CD14-positive monocyte (primary cell): ENCODE data around the gene EPN3. TPM values are rescaled to one million over a fixed set of nuclear protein-coding genes. Genes with fewer than 3 reads are reported as not detected.

Source experiments
- DNase-seq, 3 donors: peaks; one replicate each; pipeline ENCODE4 v3.0.0-alpha.2; 2011 to 2022
- H2AFZ ChIP-seq: 2 replicates; pipeline ENCODE4 v1.6.0; 2012; ENCODE audit warnings: mild to moderate bottlenecking, low read depth, low read length, inconsistent platforms; ENCODE audit not compliant: insufficient read depth, poor library complexity, severe bottlenecking
- H3K27ac ChIP-seq, 2 donors: 1 replicate in 1 of 2; 2 replicates in 1 of 2; pipeline ENCODE4 v1.5.1; 2012 to 2013; ENCODE audit warnings: low read length in 2 of 2, control low read depth in 1 of 2, inconsistent platforms in 1 of 2, low read depth in 1 of 2, mild to moderate bottlenecking in 1 of 2
- H3K27me3 ChIP-seq, 2 donors: one replicate each; pipeline versions ENCODE4 v1.6.0 to v1.6.1; 2011 to 2013; ENCODE audit warnings: low read length in 2 of 2; ENCODE audit not compliant: control insufficient read depth in 2 of 2, insufficient read depth in 2 of 2
- H3K36me3 ChIP-seq, 2 donors: replicated peaks in 1 of 2; 1 replicate in 1 of 2; 2 replicates in 1 of 2; pipeline versions ENCODE4 v1.5.1 to v1.6.1; 2012 to 2013; ENCODE audit warnings: low read length in 2 of 2, control low read depth in 1 of 2, inconsistent platforms in 1 of 2, mild to moderate bottlenecking in 1 of 2; ENCODE audit not compliant: insufficient read depth in 2 of 2, control insufficient read depth in 1 of 2
- H3K4me1 ChIP-seq, 2 donors: 1 replicate in 1 of 2; 2 replicates in 1 of 2; pipeline versions ENCODE4 v1.5.1 to v1.6.1; 2012 to 2013; ENCODE audit warnings: low read length in 2 of 2, control low read depth in 1 of 2, inconsistent platforms in 1 of 2, mild to moderate bottlenecking in 1 of 2, moderate library complexity in 1 of 2; ENCODE audit not compliant: insufficient read depth in 2 of 2, control insufficient read depth in 1 of 2
- H3K4me2 ChIP-seq: replicated peaks from 2 replicates; pipeline ENCODE3; 2012; ENCODE audit warnings: low read length, moderate library complexity, mild to moderate bottlenecking; ENCODE audit not compliant: poor library complexity, severe bottlenecking; ENCODE audit errors: extremely low read depth
- H3K4me3 ChIP-seq, 3 experiments: fragments of 200-600 bp in 1 of 3; sonication (generic) in 1 of 3; replicated peaks in 1 of 3; 1 replicate in 2 of 3; 2 replicates in 1 of 3; pipeline ENCODE4 v1.5.1; 2011 to 2013; ENCODE audit warnings: low read length in 3 of 3, mild to moderate bottlenecking in 3 of 3, control low read depth in 2 of 3, low read depth in 2 of 3, inconsistent platforms in 1 of 3, moderate library complexity in 1 of 3
- H3K79me2 ChIP-seq: 2 replicates; pipeline ENCODE4 v1.6.0; 2012; ENCODE audit warnings: mild to moderate bottlenecking, control low read depth, inconsistent platforms, low read length, moderate library complexity; ENCODE audit not compliant: insufficient read depth
- H3K9ac ChIP-seq: 2 replicates; pipeline ENCODE4 v1.6.0; 2017; ENCODE audit warnings: low read length, mild to moderate bottlenecking; ENCODE audit not compliant: insufficient read depth, poor library complexity, severe bottlenecking
- H3K9me3 ChIP-seq, 2 donors: replicated peaks in 1 of 2; 1 replicate in 1 of 2; 2 replicates in 1 of 2; pipeline versions ENCODE4 v1.5.1 to v1.6.1; 2012 to 2013; ENCODE audit warnings: low read length in 2 of 2, control low read depth in 1 of 2; ENCODE audit not compliant: control insufficient read depth in 1 of 2, insufficient read depth in 1 of 2
- H4K20me1 ChIP-seq: 2 replicates; pipeline ENCODE4 v1.6.0; 2012; ENCODE audit warnings: mild to moderate bottlenecking, low read length, control low read depth, moderate library complexity; ENCODE audit not compliant: insufficient read depth
- H3K27ac Mint-ChIP-seq, 7 donors: one replicate each; pipeline ENCODE4 v1.8.0; 2020; ENCODE audit warnings: mild to moderate bottlenecking in 7 of 7, mixed read lengths in 7 of 7, moderate library complexity in 6 of 7, inconsistent platforms in 2 of 7
- H3K27me3 Mint-ChIP-seq, 3 donors: one replicate each; pipeline ENCODE4 v1.8.0; 2021 to 2022; ENCODE audit warnings: low read depth in 3 of 3, mild to moderate bottlenecking in 3 of 3, mixed read lengths in 3 of 3, moderate library complexity in 3 of 3, inconsistent platforms in 1 of 3
- H3K36me3 Mint-ChIP-seq, 2 donors: one replicate each; pipeline ENCODE4 v1.8.0; 2020; ENCODE audit warnings: mixed read lengths in 2 of 2, inconsistent platforms in 1 of 2, mild to moderate bottlenecking in 1 of 2
- H3K4me1 Mint-ChIP-seq: one replicate; pipeline ENCODE4 v1.8.0; 2020; ENCODE audit warnings: mild to moderate bottlenecking, mixed read lengths
- H3K4me3 Mint-ChIP-seq, 2 donors: one replicate each; pipeline ENCODE4 v1.8.0; 2020; ENCODE audit warnings: mild to moderate bottlenecking in 2 of 2, mixed read lengths in 2 of 2, moderate library complexity in 1 of 2
- H3K9me3 Mint-ChIP-seq, 7 donors: one replicate each; pipeline ENCODE4 v1.8.0; 2020 to 2022; ENCODE audit warnings: mixed read lengths in 7 of 7, mild to moderate bottlenecking in 6 of 7, moderate library complexity in 6 of 7, inconsistent platforms in 2 of 7
- CTCF ChIP-seq: fragments of 200-600 bp; IDR thresholded peaks from one replicate; pipeline ENCODE4 v1.8.0; 2022; ENCODE audit warnings: antibody characterized with exemption, mild to moderate bottlenecking
- WGBS: methylation state at CpG from one replicate; pipeline ENCODE4 v1.1.5; 2013; ENCODE audit warnings: missing lambda C conversion rate; ENCODE audit not compliant: insufficient coverage; 5-methylcytosine and 5-hydroxymethylcytosine counted together
- intact Hi-C, 2 donors: fragments of 100-400 bp; cut with micrococcal nuclease; formaldehyde crosslinking; loops; one replicate each; pipeline versions ENCODE4 v1.15.0 to v1.15.1; 2023
- polyA plus RNA-seq, 3 donors: library from polyadenylated mRNA; depleted of rRNA in 1 of 3; unstranded in 2 of 3; stranded (reverse) in 1 of 3; fragments of 300-500 nt in 2 of 3; fragments of >200 nt in 1 of 3; fragmentation: Illumina TruSeq in 2 of 3; gene quantifications; 1 replicate in 2 of 3; 2 replicates in 1 of 3; pipeline ENCODE4 v1.2.3, GENCODE V29; 2012 to 2021

Gene EPN3
- polyA plus RNA-seq, 3 donors = not detected

- Mint-ChIP-seq H3K27ac (no peak overlapping the region), H3K36me3 (no peaks in the 10 kb centered on the region), H3K4me3 (peak overlapping the region; percentile 84 to 95), H3K4me1 (peaks cover 35% of the 10 kb centered on the region), H3K9me3 (no peaks in the 10 kb centered on the region), H3K27me3 (peaks cover 11 to 26% (median 18%) of the 10 kb centered on the region in 3 donors)
- Histone ChIP-seq H3K27ac (no peak overlapping the region), H3K4me3 (peak overlapping the region in 1 of 3 experiments; percentile 85), H4K20me1 (no peaks in the 10 kb centered on the region), H3K79me2 (no peaks in the 10 kb centered on the region), H3K4me1 (peaks cover 28 to 39% of the 10 kb centered on the region in 2 donors), H3K9me3 (no peaks in the 10 kb centered on the region), H3K4me2 (peak overlapping the region; percentile 99), H3K27me3 (no peaks in the 10 kb centered on the region), H3K9ac (no peak overlapping the region), H2AFZ (no peak overlapping the region), H3K36me3 (no peaks in the 10 kb centered on the region)
- no peak for DNase-seq
- no peak for TF ChIP-seq CTCF
- intact Hi-C loops = loop anchor here (5.0 to 10.0 kb wide), 4 partner anchors 58 to 302 kb away; partner anchors contain the start of gene ANKRD40 (in 1 of the 2)
- WGBS = 86% methylated on average over 11 of the region's 16 CpGs
These were observed 10.6 kb downstream of the EPN3 start for GRCh38 chr17:50542795-50543774.

DNA sequence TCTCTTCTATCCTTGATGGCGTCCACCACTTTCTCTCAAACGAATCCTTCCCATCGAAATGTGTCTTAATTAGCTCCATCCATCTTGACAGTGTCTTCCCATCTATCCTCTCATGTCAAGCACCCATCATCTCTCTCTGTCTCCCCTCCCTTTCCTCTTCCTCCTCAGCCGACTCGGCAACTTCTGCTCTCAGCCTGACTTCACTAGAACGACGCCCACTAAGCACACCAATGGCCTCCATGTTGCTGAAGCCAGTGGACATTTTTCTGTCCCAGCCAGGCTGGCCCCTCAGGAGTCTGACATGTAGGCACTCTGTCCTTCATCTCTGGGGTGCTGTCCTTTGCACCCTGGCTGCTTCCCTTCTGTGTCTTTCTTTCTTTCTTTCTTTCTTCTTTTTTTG, 12.0 kb downstream of the EPN3 start:
- 43% methylated on average over 7 of the region's 7 CpGs for WGBS
- Histone ChIP-seq H4K20me1 (no peaks in the 10 kb centered on the region), H3K27me3 (no peaks in the 10 kb centered on the region), H3K4me2 (no peak overlapping the region), H3K4me1 (peaks cover 28 to 40% of the 10 kb centered on the region in 2 donors), H3K4me3 (no peak overlapping the region), H3K9ac (no peak overlapping the region), H3K27ac (peak overlapping the region in 1 of 2 donors; percentile 15), H3K79me2 (no peaks in the 10 kb centered on the region), H3K9me3 (no peaks in the 10 kb centered on the region), H2AFZ (no peak overlapping the region), H3K36me3 (no peaks in the 10 kb centered on the region)
- H3K9me3 Mint-ChIP-seq = no peaks in the 10 kb centered on the region
- peaks cover 11 to 26% (median 16%) of the 10 kb centered on the region in 3 donors for H3K27me3 Mint-ChIP-seq
- H3K36me3 Mint-ChIP-seq = peaks cover 0 to 4% of the 10 kb centered on the region in 2 donors
- H3K27ac Mint-ChIP-seq = peak overlapping the region in 3 of 7 donors; percentile 8 to 80 (median 37)
- peaks cover 36% of the 10 kb centered on the region for H3K4me1 Mint-ChIP-seq
- peak overlapping the region in 1 of 2 donors; percentile 40 for H3K4me3 Mint-ChIP-seq
- intact Hi-C loops = loop anchor here (5.0 to 10.0 kb wide), 4 partner anchors 60 to 300 kb away; partner anchors contain the start of gene ANKRD40 (in 1 of the 2)
- TF ChIP-seq CTCF = no peak
- peak in 1 of 3 donors; percentile 18 for DNase-seq
